DMS153 treated with DMSO at 0.1 percent for 48 hours (cell line): ENCODE results near the gene GON7.
A peak's percentile ranks its signal among the peaks of the same experiment; 100 is the strongest.
"Not testable (repeated sequence)": the region's sequence is repeated elsewhere in the genome, so short reads cannot be mapped to it uniquely, and the experiment has no call there.

Source experiments
- DNase-seq: peaks from one replicate; lab custom pipeline; 2025; ENCODE audit not compliant: unreplicated experiment; lab: John Stamatoyannopoulos, UW

The GON7 gene

GRCh38 chr14:93200553-93200952 is 6.3 kb downstream of the GON7 start:
- DNase-seq = no peak

- DNase-seq = no peak
Observed at GRCh38 chr14:93199031-93199430, 7.8 kb downstream of the GON7 start.

GRCh38 chr14:93195316-93195999 is 11.4 kb downstream of the GON7 start:
- DNase-seq = no peak

- DNase-seq = no peak
Observed at GRCh38 chr14:93186956-93187355, 19.9 kb downstream of the GON7 start.

GRCh38 chr14:93186466-93186865 is 20.4 kb downstream of the GON7 start:
- DNase-seq = no peak

- no peak for DNase-seq
Observed at GRCh38 chr14:93185349-93185720, 21.5 kb downstream of the GON7 start.

- peak; percentile 36 for DNase-seq
Observed at GRCh38 chr14:93184391-93185348, 22.2 kb downstream of the GON7 start, which contains the start of the genes LYSET and MOAP1. LYSET (plus strand) TSS chr14:93185317; CDS start chr14:93185406, 89 bp downstream. MOAP1 (minus strand) TSS chr14:93184897; CDS start chr14:93184242, 655 bp downstream.

GRCh38 chr14:93183596-93184317 is 23.1 kb downstream of the GON7 start:
- no peak for DNase-seq

GRCh38 chr14:93175492-93175891 is 31.4 kb downstream of the GON7 start:
- DNase-seq = no peak

- DNase-seq = not testable (repeated sequence)
Observed at GRCh38 chr14:93174731-93175130, 32.1 kb downstream of the GON7 start.

GRCh38 chr14:93173943-93174395 is 32.9 kb downstream of the GON7 start:
- no peak for DNase-seq

- DNase-seq = no peak
Observed at GRCh38 chr14:93171376-93171775, 35.5 kb downstream of the GON7 start.

- DNase-seq = not testable (repeated sequence)
Observed at GRCh38 chr14:93170141-93170540, 36.7 kb downstream of the GON7 start.

GRCh38 chr14:93169619-93170018 is 37.2 kb downstream of the GON7 start:
- DNase-seq = not testable (repeated sequence)

GRCh38 chr14:93168610-93169009 is 38.3 kb downstream of the GON7 start:
- DNase-seq = not testable (repeated sequence)

GRCh38 chr14:93165271-93166265 is 41.3 kb downstream of the GON7 start:
- DNase-seq = not testable (repeated sequence)

- DNase-seq = no peak
Observed at GRCh38 chr14:93163564-93163963, 43.3 kb downstream of the GON7 start.

- no peak for DNase-seq
Observed at GRCh38 chr14:93161411-93161940, 45.4 kb downstream of the GON7 start.

- DNase-seq = no peak
Observed at GRCh38 chr14:93160353-93160801, 46.5 kb downstream of the GON7 start.
